GM19240 (cell line): Measurements from ENCODE around the gene CMIP.

Experiments used
- DNase-seq: peaks from one replicate; pipeline ENCODE4 v3.0.0; 2011; ENCODE audit warnings: low spot score; ENCODE audit not compliant: insufficient read length

CMIP gene

DNA sequence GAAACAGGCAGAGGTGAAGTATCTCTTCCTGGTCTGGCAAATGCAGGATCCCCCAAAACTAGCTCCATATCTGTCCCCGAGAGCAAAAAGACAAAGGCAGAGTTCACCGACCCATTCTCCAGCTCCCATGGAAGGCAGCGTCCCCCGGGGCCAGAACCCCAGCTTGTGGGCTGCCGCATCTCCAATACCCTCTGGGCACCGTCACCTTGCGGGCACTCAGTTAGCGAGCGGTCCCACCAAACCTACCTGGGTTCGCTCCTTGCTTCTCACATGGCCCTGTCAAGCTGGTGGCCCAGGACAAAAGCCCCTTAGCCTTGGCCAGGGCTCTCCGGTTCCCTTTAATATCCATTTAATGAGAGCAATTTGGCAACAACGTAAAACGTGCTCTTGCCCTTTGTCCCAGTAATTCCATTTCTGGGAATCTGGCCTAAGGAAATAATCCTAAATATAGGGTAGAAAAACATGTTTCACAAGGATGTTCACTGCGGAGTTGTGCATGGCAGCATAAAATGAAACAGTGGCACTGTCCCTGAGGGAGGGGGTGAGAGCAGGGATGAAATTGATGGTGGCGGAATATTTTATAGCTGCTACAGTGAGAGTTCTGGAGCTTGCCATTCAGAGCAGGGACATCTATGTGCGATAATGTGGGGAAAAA is 157.1 kb downstream of the CMIP start:
- DNase-seq = no peak

DNA sequence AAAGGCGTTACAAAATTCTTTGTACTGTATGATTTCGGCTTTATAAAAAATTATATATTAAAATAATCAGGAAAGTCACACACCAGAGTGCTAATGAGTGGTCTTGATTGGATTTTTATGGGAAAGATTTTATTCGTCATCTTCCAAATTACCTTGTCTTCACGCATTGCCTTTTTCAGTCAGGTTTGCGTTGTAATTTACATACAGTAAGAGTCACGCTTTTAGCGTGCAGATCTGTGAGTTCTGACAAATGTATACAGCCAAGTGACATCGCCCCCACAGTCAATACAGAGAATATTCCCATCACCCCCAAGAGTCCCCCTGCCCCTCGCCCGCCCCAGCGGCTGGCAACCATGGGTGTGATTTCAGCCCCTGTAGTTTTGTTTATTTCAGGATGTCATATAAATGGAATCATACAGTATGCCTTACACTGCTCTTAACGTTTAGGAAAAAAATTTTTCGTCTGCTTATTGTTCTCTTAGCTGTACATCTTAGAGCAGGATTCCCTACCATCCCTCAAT is 157.7 kb downstream of the CMIP start:
- DNase-seq = no peak

DNA sequence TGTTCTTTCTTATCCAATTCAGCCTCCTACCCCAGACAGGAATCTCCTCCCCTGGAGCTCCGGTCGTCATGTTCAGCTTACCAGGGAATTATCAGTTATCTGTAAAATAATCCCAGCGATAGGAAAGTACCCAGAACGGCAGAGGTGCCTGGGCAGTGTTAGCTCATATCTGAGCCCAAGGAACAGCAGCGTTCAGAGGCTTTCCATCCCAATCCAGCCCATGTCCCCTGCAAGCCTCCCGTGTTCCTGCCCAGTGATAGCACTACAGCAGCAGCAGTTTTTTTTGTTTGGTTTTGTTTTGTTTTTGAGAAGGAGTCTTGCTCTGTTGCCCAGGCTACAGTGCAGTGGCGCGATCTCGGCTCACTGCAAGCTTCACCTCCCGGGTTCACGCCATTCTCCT is 158.2 kb downstream of the CMIP start:
- DNase-seq = no peak

DNA sequence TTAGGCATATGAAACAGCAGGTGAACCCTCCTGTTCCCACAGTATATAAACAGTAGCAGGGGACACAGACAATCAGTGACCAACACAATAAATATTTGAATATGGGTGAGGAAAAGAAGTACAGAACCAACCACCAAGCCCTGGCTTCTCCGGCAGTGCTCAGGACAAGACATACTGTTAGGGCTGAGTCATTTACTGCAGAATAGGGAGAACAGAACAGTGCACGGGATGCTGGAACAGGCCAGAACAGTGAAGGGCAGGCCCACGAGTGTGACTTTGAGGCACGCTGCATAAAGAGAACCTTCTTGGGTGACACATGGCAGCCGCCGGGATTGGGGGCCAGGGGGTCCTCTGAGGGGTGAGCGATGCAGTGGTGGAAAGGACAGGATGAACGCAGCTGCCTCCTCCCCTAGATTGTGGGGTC is 160.4 kb downstream of the CMIP start:
- no peak for DNase-seq

DNA sequence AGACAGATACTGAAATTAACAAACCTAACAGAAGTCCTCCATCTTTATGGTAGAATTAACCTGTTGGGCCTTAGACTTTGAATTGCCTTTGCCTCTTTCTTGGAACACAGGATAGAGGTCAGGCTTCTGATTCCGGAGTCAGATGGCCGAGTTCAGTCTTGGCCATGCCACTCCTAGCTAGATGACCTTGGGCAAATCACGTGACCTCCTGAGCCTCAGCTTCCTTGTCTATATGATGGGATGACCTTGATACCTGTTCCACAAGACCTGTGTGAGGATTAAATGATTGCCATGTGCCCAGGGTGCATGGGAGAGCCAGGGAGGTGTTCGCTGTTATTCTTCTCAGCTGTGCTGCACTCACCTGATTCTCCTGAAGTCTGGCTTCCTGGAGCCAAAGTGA is 161.4 kb downstream of the CMIP start:
- no peak for DNase-seq

DNA sequence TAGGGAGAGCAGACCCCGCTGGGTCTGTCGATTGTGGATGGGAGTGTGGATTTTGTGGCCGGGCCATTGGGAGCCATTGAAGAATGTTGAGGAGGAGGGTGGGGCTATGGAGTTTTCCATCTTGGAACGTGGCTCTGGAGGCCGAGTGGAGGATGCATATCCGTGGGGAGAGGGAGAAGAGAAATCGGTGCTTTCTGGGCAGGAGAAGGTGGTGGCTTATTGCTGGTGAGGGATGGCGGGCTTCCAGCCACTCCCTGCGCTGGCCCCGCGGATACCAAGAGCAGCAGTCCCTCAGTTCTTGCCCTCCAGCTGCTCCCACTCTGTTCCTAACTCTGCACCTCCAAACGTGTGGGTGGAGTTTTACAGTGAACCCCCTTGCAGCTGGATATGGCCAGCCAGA is 162.4 kb downstream of the CMIP start:
- no peak for DNase-seq

DNA sequence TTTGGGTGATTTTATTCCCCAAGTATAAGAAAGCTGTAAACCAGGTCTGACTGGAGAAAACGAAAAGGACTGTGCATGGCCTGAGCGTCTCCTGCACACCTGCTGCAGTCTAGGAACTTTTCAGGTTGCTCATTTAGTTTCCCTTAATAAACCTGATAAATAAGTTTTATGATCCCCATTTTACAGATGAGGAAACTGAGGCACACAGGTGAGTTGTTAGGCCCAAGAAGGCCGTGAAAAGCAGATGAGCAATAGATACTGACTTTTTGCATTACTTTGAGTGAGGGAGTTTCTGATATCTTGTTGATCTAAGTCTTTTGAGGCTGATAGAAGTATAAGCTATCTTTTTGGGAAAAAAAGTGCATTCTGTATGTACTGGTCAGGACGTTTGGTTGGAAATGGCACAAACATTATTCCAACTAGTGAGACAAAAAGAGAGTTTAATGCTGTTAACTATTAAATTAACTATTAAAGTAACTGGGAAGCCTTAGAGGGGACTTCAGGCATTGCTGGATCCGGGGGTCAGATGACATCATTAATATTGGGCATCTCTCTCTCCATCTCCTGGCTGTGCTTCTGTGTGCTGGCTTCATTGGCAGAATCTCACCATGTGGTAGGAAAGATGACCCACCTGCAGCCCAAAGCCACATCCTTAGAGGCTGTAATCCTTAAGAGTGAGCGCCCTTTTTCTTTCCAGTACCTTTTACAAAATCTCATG is 163.4 kb downstream of the CMIP start:
- DNase-seq = no peak

DNA sequence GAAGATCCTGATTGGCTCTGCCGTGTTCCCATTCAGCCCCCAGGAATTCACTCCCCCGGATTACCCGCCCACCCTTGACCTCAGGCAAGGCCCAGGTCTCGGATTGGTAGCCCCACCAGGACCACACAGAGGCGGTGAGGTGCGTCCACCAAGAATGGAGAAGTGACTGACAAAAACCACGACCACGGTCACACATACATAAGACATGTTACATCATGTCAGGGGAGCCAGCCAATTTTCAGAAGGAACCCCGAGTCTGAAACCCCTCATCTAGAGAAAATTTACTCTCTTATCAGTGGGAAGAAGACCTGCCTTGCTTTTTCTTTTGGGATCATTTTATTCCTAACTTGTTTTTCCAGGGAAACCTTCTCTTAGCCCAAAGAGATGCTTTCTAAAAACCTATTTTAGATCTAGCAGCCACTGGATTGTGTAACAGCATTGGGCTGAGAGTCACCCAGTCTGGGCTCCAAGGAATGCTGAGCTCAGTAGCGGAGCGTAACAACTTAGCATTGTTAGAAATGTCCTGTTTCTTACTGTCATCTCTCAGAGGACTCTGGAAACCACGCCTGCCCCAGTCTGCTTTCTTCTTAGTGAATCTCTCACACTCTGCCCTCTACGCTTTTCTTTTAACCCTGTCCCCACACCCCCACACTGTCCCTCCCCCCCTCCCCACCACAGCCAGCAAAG is 164.1 kb downstream of the CMIP start:
- no peak for DNase-seq

DNA sequence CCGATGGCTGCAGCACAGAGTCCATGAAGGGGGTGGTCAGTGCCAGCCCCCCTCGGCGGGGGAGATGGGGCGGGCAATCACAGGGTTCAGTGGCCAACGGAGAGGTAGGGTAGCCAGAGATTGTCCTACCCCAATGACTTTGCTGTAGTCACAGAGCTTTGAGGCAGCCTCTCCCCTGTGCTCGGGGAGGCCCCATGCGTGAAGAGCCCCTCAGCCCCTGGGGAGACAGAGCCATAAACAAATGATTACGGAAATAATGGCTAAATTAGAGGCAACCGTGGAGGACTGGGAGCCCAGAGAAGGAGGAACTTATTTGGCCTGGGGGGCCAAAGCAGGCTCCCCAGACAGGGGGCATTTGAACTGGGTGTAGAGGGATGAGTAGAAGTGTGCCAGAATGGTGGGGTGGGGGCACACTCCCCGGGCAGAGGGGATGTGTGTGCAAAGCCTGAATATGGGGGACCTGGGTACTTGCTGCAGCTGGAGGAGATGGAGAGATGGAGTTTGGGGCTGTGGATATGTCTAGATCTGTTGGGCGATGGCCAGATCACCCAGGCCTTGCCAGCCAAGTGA is 164.8 kb downstream of the CMIP start:
- DNase-seq = no peak

DNA sequence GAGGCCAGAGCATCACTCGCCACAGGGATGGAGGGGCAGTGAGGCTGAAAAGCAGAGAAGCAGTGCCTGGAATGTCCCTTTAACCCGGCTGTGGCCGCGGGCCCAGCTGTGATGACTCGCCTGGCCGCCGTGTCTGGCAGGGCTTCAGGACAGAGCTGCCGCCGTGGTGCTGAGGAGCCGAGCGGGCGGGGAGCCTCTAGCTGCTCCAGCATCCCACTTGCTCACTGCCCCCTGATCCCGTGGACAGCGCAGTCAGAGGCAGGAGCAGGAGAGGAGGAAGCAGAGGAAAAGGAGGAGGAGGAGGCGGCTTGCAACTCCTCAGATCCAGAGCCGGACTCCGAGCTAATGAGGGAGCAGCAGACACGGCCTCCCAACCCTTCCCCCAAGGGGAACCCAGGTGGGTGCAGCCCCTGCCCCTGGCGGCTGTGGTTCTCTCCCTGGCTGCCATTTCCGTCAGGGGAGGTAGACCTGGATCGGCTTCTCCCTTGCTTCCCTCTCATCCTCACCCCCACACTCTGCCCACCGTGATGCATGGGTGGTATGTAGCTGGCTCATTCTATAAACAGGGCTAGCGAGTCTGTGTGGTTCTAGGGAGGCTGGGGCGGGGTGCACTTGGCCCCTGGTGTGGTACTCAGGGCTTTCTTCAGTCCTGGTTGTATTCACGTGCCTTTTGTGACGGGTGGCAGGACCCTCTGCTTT is 165.7 kb downstream of the CMIP start:
- no peak for DNase-seq

DNA sequence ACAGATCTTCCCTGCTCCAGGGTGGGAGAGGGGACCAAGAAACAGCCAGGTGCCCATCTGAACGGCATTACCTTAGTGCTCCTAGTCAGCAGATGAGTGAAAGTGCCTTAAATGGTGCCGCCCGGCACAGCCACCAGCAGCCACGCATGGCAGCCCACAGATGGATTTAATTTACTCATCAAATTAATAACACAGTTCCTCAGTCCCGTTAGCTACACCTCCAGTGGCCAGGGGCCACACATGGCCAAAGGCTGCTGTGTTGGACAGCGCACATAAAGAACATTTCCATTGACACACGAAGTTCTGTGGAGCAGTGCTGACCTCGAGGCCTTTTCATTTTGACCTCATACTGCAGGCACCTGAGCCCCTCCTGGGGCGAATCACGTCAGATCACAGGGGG is 166.3 kb downstream of the CMIP start:
- no peak for DNase-seq

DNA sequence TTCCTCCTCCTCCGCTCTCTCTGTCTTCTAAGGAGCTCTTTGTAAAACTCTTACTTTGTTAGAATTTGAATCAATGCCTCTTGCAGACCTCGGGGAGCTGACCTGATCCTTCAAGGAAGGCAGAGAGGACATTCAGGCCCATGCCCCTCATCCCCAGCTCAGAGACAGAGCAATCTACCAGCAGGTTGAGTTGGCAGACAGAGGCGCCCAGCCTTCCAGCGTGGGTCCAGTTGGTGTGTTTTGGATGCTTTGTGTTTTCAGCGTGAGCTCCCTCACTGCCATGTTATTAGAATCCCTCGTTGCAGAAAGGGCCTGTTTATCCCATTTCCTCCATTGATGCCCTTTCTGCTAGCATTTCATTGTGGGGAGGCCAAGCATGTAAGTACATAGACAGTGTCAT is 167.1 kb downstream of the CMIP start:
- no peak for DNase-seq

DNA sequence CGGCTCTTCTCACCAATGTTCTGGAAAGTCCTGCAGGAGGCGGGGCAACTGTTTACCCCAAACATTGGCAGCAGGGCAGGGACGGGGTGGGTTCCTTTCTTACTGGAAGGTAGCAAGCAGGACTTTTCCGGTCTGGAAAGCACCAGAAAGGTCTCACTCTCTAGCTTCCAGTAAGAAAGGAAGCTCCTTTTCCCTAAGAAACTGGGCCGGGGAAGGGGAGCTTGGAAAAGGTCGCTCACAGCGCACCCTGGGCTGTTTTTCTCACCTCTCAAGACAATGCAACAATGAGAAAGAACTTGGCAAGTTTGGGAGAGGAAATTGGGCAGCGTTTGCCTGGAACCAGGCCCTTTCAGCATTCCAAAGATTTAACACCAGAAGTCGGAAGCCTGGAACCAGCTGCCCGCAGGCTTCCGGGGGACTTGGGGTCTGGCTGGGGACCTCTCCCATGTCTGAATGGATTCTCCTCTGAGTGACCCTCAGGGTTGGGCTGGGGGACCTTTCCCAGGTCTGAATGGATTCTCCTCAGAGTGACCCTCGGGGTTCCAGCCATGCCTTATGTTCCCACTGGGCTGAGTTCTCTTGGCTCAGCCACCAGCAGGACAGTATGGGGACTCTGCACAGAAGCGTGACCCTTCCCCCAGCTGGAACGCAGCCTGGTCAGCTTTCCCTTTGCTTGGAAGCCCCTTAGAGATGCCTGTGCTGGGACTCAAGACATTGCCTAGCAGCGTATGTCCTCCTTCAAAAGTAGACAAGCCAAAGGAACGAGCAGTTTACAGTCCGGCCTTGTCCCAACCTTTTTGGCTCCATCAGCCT is 167.9 kb downstream of the CMIP start:
- no peak for DNase-seq

DNA sequence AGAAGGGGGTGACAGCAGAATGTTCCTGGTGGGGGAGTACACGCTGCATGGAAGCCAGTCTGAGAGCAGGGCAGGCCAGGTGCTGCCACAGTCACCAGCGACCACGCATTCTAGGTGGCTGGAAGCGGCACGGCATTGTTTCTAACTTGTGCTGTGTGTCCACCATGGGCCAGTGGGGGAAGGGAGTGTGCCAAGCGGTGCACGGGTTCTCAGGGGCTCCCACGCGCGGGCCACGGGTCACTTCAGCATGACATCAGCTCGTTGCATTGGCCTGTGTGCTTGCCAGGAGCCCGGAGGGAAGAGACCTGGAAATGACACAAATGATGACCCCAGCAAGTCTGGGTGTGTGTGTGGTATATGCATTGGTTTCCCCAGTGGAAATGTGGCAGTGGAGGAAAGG is 169.6 kb downstream of the CMIP start:
- no peak for DNase-seq

DNA sequence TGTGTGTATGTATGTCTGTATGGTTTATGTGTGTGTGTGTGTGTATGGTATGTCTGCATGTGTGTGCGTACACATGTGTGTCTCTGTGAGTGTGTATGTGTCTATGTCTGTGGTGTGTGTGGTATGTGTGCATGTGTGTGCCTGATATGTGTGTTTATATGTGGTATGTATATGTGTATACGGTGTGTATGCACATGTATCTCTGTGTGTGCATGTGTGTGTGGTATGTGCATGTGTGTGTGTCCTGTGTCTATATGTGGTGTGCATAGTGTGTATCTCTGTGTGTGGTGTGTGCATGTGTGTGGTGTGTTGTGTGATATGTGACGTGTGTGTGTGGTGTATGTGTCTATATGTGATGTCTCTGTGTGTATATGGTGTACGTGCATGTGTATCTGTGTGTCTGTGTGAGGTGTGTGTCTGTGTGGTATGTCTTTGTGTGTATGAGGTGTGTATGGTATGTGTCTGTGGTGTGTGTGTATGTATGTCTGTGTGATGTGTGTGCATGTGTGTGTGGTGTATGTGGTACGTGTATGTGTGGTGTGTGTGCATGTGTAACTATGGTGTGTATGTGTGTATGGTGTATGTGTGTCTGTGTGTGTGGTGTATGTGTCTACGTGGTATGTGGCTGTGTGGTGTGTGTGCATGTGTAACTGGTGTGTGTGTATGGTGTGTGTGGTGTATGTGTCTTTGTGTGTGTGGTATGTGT is 170.2 kb downstream of the CMIP start:
- no peak for DNase-seq

DNA sequence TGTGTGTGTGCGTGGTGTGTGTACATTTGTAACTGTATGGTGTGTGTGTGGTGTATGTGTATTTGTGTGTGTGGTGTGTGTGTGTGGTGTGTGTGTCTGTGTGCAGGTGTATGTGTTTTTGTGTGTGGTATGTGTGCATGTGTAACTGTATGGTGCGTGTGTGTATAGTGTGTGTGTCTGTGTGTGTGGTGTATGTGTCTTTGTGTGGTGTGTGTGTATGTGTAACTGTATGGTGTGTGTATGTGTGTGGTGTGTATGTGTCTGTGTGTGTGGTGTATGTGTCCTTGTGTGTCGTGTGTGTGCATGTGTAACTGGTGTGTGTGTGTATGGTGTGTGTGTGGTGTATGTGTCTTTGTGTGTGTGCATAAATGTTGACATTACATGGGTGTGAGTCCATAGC is 170.8 kb downstream of the CMIP start:
- no peak for DNase-seq

DNA sequence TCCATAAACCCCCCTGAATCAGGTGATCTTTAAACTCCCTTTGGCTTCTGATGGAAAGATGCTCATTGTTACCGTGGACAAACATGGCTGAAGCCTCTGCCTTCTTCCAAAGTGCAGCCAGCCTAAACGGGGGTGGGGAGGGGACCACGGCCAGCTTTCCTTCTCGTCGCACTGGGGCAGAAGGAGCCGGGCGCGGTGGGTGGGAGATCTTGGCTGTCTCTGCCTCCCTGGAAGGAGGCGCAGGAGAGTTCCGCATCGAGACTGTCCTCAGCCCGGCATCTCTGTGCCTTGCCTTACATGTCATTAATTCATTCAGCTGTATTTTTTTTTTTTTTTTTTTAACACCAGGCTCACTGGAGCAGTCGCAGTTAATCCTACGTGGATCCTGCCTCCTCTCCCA is 171.2 kb downstream of the CMIP start:
- no peak for DNase-seq

DNA sequence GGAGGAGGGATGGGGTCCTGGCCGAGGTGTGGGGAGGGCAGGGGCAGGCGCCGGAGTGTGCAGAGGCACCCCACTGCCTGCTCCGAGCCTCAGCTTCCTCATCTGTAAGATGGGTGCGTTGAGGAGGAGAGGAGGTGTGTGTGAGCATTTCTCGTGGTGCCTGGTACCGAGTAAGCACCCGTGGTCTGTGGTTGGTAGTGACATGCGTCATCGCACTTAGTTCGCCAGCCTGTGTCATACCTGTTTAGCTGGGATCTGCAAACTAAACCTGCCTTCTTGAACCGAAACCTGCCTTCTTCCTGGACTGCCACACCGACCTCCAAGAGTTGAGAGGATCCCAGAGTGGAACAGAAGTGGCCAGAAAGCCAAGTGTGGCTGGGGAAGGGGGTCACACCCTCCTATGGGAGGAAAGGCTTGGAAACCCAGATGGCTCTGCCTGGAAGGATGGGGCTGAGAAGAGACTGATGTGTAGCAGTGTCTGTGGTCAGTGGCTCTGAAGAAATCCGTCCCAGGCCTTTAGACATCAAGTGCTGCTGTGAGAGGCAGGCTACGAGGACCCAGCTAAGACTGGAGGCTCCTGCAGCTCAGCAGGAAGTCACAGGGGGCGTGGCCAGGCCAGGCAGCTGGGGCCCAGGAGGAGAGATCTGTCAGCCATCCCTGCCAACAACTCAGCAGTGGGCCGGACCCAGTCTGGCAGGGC is 171.9 kb downstream of the CMIP start:
- peak; percentile 70 for DNase-seq

DNA sequence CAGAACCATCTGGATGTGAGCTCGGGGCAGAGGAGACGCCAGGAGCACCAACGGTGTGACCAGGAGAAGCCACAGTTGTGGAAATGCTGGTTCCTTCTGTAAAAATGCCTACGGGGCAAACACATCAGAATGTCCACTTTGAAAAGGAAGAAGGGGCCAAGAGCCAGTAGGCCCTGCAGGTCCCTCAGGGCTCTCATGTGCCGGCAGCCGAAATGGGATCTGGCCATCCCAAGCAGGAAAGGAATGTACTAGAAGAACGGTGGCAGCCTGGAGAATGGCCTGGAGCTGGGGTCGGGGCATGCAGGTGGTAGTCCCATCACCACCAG is 172.4 kb downstream of the CMIP start:
- no peak for DNase-seq

DNA sequence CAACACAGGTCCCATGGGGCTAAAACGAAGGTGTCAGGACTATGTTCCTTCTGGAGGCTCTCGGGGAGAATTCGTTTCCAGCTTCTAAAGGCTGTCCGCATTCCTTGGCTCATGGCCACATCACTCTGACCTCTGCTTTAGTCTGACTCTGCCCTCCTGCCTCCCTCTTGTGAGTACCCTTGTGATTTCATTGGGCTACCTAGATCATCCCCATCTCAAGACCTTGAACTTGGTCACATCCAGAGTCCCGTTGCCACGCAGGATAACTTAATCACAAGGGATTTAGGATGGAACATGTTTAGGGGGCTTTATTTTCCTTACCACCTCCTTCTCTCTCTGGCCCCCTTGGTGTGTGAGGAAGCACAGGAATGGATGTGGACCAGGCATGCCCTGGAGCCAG is 173.6 kb downstream of the CMIP start:
- no peak for DNase-seq
